ENCODE data around the gene MED31. TPM values are rescaled to one million over a fixed set of nuclear protein-coding genes. Genes with fewer than 3 reads are reported as not detected.

Gene MED31
- total RNA-seq, 1 experiment from 2014 or later: 41.4 TPM

DNA sequence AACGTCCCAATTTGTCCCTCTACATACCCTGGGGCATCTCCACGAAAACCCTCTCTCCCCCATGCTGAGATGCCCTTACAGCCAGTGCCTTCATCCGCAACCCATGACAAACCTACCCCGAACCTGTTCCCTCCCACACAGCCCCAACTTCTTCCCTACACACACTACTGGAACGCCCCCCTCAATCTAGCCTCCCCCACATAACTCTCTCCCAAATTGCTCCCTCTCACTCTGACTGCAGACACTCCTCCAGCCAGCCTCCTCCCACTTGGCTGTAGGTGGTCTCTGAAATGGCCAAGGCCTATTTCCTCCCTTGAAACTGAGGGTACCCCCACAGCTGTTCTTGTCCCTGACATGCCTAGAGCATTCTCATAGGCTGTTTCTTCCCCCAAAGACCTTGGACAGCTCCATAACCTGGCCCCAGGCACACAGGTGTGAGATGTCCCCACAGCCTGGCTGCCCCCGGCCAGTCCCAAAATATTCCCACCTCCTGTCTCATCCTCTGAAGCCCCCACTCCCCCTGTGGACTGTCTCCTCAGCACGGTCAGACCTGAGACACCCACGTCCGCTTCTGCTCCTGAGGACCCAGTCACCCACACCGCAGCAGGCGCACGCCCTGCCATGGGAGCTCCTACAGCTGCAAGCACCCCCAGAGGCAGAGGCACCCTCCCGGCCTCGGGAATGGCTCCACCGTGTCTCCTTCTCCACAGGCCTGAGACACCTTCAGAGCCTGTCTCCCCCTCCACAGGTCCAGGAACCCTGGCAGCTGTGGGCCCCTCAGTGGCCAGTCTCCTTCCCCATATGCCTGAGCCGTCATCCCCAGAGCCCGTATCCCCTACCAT lies 14.6 kb downstream of the MED31 start:
- peaks cover 9% of the 10 kb centered on the region for H3K4me1 ChIP-seq (replicated peaks; ENCODE audit: insufficient read depth)
- no peak overlapping the region for H3K27ac ChIP-seq
- POLR2A ChIA-PET (ENCODE audit: unreplicated experiment): no interaction called here
- H3K4me3 ChIP-seq: no peak overlapping the region
- BruUV-seq (replicated peaks): no TSS peak
- CTCF ChIA-PET: no interaction called here
- no peaks in the 10 kb centered on the region for H3K9me2 ChIP-seq (ENCODE audit: insufficient read depth)
- H3K27me3 ChIP-seq (ENCODE audit: insufficient read depth, low read depth): no peaks in the 10 kb centered on the region
- intact Hi-C loops (cut with micrococcal nuclease; ENCODE audit: unreplicated experiment): no loop called here
- peaks cover 13% of the 10 kb centered on the region for H3F3A ChIP-seq (ENCODE audit: insufficient read depth, low read depth)
- H2AFZ ChIP-seq: no peak overlapping the region
- H3K79me2 ChIP-seq (ENCODE audit: low read depth): peaks cover 41% of the 10 kb centered on the region
- no peaks in the 10 kb centered on the region for H3K9me3 ChIP-seq (ENCODE audit: insufficient read depth, low read depth)
- TF ChIP-seq, protein P1, sequence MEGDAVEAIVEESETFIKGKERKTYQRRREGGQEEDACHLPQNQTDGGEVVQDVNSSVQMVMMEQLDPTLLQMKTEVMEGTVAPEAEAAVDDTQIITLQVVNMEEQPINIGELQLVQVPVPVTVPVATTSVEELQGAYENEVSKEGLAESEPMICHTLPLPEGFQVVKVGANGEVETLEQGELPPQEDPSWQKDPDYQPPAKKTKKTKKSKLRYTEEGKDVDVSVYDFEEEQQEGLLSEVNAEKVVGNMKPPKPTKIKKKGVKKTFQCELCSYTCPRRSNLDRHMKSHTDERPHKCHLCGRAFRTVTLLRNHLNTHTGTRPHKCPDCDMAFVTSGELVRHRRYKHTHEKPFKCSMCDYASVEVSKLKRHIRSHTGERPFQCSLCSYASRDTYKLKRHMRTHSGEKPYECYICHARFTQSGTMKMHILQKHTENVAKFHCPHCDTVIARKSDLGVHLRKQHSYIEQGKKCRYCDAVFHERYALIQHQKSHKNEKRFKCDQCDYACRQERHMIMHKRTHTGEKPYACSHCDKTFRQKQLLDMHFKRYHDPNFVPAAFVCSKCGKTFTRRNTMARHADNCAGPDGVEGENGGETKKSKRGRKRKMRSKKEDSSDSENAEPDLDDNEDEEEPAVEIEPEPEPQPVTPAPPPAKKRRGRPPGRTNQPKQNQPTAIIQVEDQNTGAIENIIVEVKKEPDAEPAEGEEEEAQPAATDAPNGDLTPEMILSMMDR (conservative IDR thresholded peaks at IDR 0.05): no peak
- TF ChIP-seq EZH2 (IDR thresholded peaks at IDR 0.05; ENCODE audit: low read depth): no peak
- no peak overlapping the region for H3K4me2 ChIP-seq
- H3K36me3 ChIP-seq (ENCODE audit: low read depth): peaks cover 33% of the 10 kb centered on the region
- no peak for DNase-seq
- no peaks in the 10 kb centered on the region for H4K20me1 ChIP-seq (ENCODE audit: insufficient read depth)

DNA sequence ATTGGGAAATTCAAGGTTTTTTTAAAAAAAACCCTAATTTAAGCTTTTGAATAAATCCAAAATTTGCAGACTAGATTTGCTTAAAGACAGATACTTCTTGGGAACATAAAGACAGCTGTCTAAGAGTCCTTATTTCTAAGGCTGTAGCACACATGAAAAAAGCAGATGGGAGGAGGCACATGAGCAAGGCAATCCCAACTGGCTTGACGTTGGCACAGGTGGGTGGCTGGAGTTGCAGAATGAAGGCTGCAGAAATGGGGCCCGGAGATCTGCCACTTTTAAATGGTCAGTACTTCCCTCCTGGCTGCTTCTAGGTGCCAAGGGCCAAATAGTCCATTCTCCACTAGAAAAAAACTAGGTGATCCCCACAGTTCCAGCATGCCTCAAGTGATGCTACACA lies 15.3 kb downstream of the MED31 start:
- intact Hi-C loops (cut with micrococcal nuclease; ENCODE audit: unreplicated experiment): no loop called here
- BruUV-seq (replicated peaks): no TSS peak
- H3K27ac ChIP-seq: no peak overlapping the region
- peaks cover 34% of the 10 kb centered on the region for H3K79me2 ChIP-seq (ENCODE audit: low read depth)
- H3K4me2 ChIP-seq: no peak overlapping the region
- TF ChIP-seq EZH2 (IDR thresholded peaks at IDR 0.05; ENCODE audit: low read depth): no peak
- TF ChIP-seq, protein P1 (conservative IDR thresholded peaks at IDR 0.05): no peak
- POLR2A ChIA-PET (ENCODE audit: unreplicated experiment): interaction anchor here (0.6 kb wide), 1 partner anchor 25 kb away, joined by 4 read pairs; no protein-coding TSS in a partner anchor
- CTCF ChIA-PET: no interaction called here
- H4K20me1 ChIP-seq (ENCODE audit: insufficient read depth): no peaks in the 10 kb centered on the region
- H3K9me2 ChIP-seq (ENCODE audit: insufficient read depth): no peaks in the 10 kb centered on the region
- peaks cover 8% of the 10 kb centered on the region; the same call in 1 of the 2 replicates for H3K4me1 ChIP-seq (replicated peaks; ENCODE audit: insufficient read depth)
- no peak overlapping the region for H2AFZ ChIP-seq
- H3K27me3 ChIP-seq (ENCODE audit: insufficient read depth, low read depth): no peaks in the 10 kb centered on the region
- H3K4me3 ChIP-seq: no peak overlapping the region
- no peak for DNase-seq
- H3K9me3 ChIP-seq (ENCODE audit: insufficient read depth, low read depth): no peaks in the 10 kb centered on the region
- H3K36me3 ChIP-seq (ENCODE audit: low read depth): peaks cover 36% of the 10 kb centered on the region
- peaks cover 6% of the 10 kb centered on the region; the same call in 1 of the 2 replicates for H3F3A ChIP-seq (ENCODE audit: insufficient read depth, low read depth)

DNA sequence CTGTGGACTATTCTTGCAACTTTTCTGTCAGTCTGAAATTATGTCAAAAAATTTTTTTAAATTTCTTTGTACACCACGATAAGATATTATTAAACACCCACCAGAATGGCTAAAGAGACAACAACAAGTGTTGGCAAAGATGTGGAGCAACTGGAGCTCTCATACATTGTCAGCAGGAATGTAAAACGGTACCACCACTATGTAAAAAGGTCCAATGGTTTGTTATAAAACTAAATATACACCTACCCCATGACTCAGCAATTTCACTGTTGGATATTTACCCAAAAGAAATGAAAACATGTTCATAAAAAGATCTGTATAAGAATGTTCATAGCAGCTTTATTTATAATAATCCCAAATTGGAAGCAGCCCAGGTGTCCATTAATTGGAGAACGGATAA lies 18.1 kb downstream of the MED31 start:
- BruUV-seq (replicated peaks): no TSS peak
- no peaks in the 10 kb centered on the region for H3K27me3 ChIP-seq (ENCODE audit: insufficient read depth, low read depth)

More for the DNA sequence above, 18.1 kb downstream of the MED31 start:
- Histone ChIP-seq H2AFZ (no peak overlapping the region), H3K9me2 (ENCODE audit: insufficient read depth) (no peaks in the 10 kb centered on the region), H3K27ac (0 out of 2 replicates have a peak overlapping the region, but pooled peaks have one; percentile 16), H4K20me1 (ENCODE audit: insufficient read depth) (0 out of 2 replicates have a peak, but pooled peaks cover 4% of the 10 kb centered on the region), H3K4me3 (no peak overlapping the region), H3K4me2 (no peak overlapping the region), H3K79me2 (ENCODE audit: low read depth) (peaks cover 14% of the 10 kb centered on the region), H3K36me3 (ENCODE audit: low read depth) (peaks cover 47% of the 10 kb centered on the region), H3K4me1 (replicated peaks; ENCODE audit: insufficient read depth) (no peaks in the 10 kb centered on the region), H3K9me3 (ENCODE audit: insufficient read depth, low read depth) (no peaks in the 10 kb centered on the region), H3F3A (ENCODE audit: insufficient read depth, low read depth) (no peaks in the 10 kb centered on the region)
- intact Hi-C loops (cut with micrococcal nuclease; ENCODE audit: unreplicated experiment): no loop called here
- DNase-seq: no peak
- ChIA-PET CTCF (no interaction called here), POLR2A (ENCODE audit: unreplicated experiment) (no interaction called here)
- no peak for TF ChIP-seq EZH2 (IDR thresholded peaks at IDR 0.05; ENCODE audit: low read depth)
- TF ChIP-seq, protein P1 (conservative IDR thresholded peaks at IDR 0.05): no peak

Measured in PC-9 (cell line).